Measurements from ENCODE around the gene WNT7A.

GRCh38 chr3:13790376-13791197, 89.3 kb downstream of the WNT7A start:
- no peak for TF ChIP-seq TAF1 (IDR thresholded peaks at IDR 0.05; ENCODE audit: borderline replicate concordance, low read depth, low read length)
- no peak for TF ChIP-seq CTCF (IDR thresholded peaks at IDR 0.05)
- no peak for TF ChIP-seq SMC3 (IDR thresholded peaks at IDR 0.05; ENCODE audit: low read depth, low read length)

All from SK-N-SH (cell line).